KMS-11 (cell line): Measurements from ENCODE around the gene MAST4.

Experiments
- H2AFZ ChIP-seq: fragments of 200-600 bp; sonication (generic); 2 replicates; pipeline ENCODE4 v1.6.1; 2016; ENCODE audit warnings: antibody characterized with exemption, mixed run types, low read depth
- H3K27ac ChIP-seq: fragments of 200-600 bp; sonication (generic); 2 replicates; pipeline ENCODE4 v1.6.1; 2016; ENCODE audit warnings: mild to moderate bottlenecking, mixed run types
- H3K27me3 ChIP-seq: fragments of 200-600 bp; sonication (generic); 2 replicates; pipeline ENCODE4 v1.6.1; 2017; ENCODE audit warnings: mild to moderate bottlenecking, low read depth, mixed run types, moderate library complexity; ENCODE audit not compliant: insufficient read depth
- H3K36me3 ChIP-seq: fragments of 200-600 bp; sonication (generic); 2 replicates; pipeline ENCODE4 v1.6.1; 2017; ENCODE audit warnings: mild to moderate bottlenecking, mixed run types; ENCODE audit not compliant: insufficient read depth
- H3K4me1 ChIP-seq: fragments of 200-600 bp; sonication (generic); 2 replicates; pipeline ENCODE4 v1.6.1; 2016; ENCODE audit warnings: mild to moderate bottlenecking, low read depth, mixed run types; ENCODE audit not compliant: poor library complexity, severe bottlenecking
- H3K4me2 ChIP-seq: fragments of 200-600 bp; sonication (generic); 2 replicates; pipeline ENCODE4 v1.7.0; 2016; ENCODE audit warnings: mild to moderate bottlenecking, mixed run types
- H3K4me3 ChIP-seq: fragments of 200-600 bp; sonication (generic); IDR thresholded peaks from 2 replicates; pipeline ENCODE4 v1.6.1; 2017; ENCODE audit warnings: low read depth, low read length, mixed read lengths; ENCODE audit not compliant: insufficient read depth
- H3K79me2 ChIP-seq: fragments of 200-600 bp; sonication (generic); 2 replicates; pipeline ENCODE4 v1.6.1; 2016; ENCODE audit warnings: low read depth, mixed run types; ENCODE audit not compliant: insufficient read depth
- H3K9ac ChIP-seq: fragments of 200-600 bp; sonication (generic); 2 replicates; pipeline ENCODE4 v1.6.1; 2016; ENCODE audit warnings: mild to moderate bottlenecking, mixed run types
- H4K20me1 ChIP-seq: fragments of 200-600 bp; sonication (generic); 2 replicates; pipeline ENCODE4 v1.6.1; 2016; ENCODE audit warnings: mild to moderate bottlenecking, mixed run types; ENCODE audit not compliant: insufficient read depth
- TF ChIP-seq, protein P1 (sequence below): fragments of 200-600 bp; sonication (generic); conservative IDR thresholded peaks from 2 replicates; pipeline ENCODE4 v1.6.1; 2017; ENCODE audit warnings: low read depth, mild to moderate bottlenecking, antibody characterized with exemption, low read length, moderate library complexity, mixed read lengths

Gene MAST4

DNA sequence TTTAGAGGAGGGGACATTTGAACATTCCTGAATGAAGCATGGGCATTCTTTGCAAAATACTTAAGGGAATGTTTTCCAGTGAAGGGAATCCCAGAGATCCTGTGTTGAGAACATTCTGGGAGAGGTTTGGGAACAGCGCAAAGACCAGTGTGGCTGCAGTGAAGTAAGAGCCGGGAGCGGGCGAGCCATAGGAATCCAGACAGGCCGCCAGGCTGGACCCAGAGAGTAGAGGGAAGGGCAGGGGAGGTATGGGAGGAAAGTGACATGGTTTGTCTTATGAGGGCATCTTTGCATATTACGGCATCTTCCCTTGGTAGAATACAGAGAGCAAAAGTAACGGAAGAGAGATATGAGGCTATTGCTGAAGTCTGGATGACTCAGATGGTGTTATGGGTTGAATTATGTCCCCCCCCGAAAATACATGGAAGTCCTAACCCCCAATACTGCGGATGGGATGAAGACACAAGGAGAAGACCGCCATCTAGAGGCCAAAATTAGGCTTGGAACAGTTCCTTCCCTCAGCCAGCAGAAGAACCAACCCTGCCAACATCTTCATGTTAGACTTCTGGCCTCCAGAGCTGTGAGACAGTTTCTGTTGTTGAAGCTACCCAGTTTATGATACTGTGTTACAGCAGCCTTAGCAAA, 268.2 kb downstream of the MAST4 start:
- Histone ChIP-seq H3K4me1 (peaks cover 11% of the 10 kb centered on the region), H3K4me2 (no peak overlapping the region), H4K20me1 (no peaks in the 10 kb centered on the region), H3K36me3 (no peaks in the 10 kb centered on the region), H2AFZ (no peak overlapping the region), H3K79me2 (no peaks in the 10 kb centered on the region), H3K9ac (no peak overlapping the region), H3K27ac (no peak overlapping the region), H3K4me3 (no peak overlapping the region), H3K27me3 (no peaks in the 10 kb centered on the region)
- TF ChIP-seq, protein P1, sequence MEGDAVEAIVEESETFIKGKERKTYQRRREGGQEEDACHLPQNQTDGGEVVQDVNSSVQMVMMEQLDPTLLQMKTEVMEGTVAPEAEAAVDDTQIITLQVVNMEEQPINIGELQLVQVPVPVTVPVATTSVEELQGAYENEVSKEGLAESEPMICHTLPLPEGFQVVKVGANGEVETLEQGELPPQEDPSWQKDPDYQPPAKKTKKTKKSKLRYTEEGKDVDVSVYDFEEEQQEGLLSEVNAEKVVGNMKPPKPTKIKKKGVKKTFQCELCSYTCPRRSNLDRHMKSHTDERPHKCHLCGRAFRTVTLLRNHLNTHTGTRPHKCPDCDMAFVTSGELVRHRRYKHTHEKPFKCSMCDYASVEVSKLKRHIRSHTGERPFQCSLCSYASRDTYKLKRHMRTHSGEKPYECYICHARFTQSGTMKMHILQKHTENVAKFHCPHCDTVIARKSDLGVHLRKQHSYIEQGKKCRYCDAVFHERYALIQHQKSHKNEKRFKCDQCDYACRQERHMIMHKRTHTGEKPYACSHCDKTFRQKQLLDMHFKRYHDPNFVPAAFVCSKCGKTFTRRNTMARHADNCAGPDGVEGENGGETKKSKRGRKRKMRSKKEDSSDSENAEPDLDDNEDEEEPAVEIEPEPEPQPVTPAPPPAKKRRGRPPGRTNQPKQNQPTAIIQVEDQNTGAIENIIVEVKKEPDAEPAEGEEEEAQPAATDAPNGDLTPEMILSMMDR, result peak; percentile 94

DNA sequence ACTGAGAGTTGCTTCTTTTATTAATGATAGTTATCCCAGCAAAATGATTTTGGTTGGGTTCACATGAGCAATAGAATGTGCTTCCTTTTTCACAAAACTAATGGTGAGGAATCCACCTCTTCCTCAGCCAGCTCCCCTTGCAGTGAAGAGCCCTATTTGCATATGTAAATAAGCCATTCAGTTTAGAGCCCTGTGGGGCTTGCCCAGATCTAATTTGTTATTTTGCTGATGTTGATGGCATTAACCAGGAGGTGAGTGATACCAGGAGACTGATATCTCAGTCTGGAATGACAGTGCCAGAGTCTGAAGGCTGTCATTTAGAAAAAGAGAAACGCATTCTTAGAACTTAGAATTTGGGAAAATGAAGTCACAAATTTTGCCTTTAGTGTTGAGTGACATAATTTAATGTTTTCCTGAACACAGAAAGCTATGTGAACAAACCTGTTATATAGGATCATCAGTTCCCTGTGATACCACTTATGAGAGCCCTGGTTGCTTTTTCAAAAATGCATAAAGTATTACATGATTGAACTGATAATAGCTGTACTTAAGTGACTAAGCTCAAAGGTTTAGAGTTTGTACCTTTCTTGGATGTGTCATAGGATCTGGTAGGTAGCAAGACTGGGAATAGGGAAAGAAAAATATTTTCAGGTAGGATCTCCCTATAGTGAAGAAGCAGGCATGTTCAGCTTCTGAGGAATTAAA, 271.6 kb downstream of the MAST4 start:
- H3K4me1 ChIP-seq, result peaks cover 11% of the 10 kb centered on the region
- H4K20me1 ChIP-seq, result no peaks in the 10 kb centered on the region
- H2AFZ ChIP-seq, result no peak overlapping the region
- no peak overlapping the region for H3K9ac ChIP-seq
- no peaks in the 10 kb centered on the region for H3K27me3 ChIP-seq
- TF ChIP-seq, protein P1, result no peak
- no peaks in the 10 kb centered on the region for H3K36me3 ChIP-seq
- no peak overlapping the region for H3K27ac ChIP-seq
- H3K4me2 ChIP-seq, result no peak overlapping the region
- no peak overlapping the region for H3K4me3 ChIP-seq
- H3K79me2 ChIP-seq, result no peaks in the 10 kb centered on the region

DNA sequence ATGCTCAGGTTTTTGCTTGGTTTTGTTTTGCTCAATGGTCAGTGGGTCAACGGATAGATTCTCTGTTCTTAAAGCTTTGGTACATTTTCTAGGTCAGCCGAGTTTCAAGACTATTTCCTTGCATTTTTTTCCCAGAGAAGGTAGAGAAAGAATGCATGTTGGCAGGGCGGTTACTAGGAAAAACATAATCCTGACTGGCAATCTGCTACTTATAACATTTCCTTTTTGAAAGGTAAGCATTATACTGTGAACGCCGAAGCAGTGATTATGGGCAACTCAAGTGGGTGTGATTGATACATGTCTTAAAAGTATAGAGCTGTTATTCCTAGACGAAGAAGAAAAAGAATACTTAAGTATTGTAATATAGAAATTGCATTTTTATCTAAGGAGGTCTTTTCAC, 273.2 kb downstream of the MAST4 start:
- no peaks in the 10 kb centered on the region for H3K27me3 ChIP-seq
- H3K79me2 ChIP-seq, result no peaks in the 10 kb centered on the region
- no peak overlapping the region for H2AFZ ChIP-seq
- no peaks in the 10 kb centered on the region for H4K20me1 ChIP-seq
- H3K4me1 ChIP-seq, result peaks cover under 1% of the 10 kb centered on the region
- H3K27ac ChIP-seq, result no peak overlapping the region
- H3K4me2 ChIP-seq, result no peak overlapping the region
- H3K9ac ChIP-seq, result no peak overlapping the region
- TF ChIP-seq, protein P1, result no peak
- H3K36me3 ChIP-seq, result no peaks in the 10 kb centered on the region
- H3K4me3 ChIP-seq, result no peak overlapping the region

DNA sequence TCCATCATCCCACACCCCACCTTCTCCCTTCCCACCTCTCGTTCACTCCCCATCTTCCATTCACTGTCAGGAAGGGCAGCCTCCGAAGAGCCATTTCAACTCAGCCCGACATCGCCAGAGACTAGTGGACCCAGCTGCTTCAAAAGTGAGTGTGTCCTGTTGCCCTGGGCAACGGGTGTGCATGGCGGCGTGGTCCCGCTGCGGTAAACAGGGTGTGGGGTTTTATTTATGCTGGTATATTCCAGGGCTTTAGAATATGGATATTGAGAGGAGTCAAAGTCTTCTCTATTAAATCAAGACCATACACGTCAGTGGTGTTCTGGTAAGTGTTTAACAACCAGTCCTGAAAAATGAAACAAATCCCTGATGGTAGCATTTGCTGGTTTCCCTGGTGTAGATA, 274.5 kb downstream of the MAST4 start:
- H3K27me3 ChIP-seq, result no peaks in the 10 kb centered on the region
- H3K4me1 ChIP-seq, result no peaks in the 10 kb centered on the region
- no peak overlapping the region for H3K4me2 ChIP-seq
- H4K20me1 ChIP-seq, result no peaks in the 10 kb centered on the region
- no peak overlapping the region for H3K4me3 ChIP-seq
- TF ChIP-seq, protein P1, result no peak
- H2AFZ ChIP-seq, result no peak overlapping the region
- H3K27ac ChIP-seq, result no peak overlapping the region
- no peak overlapping the region for H3K9ac ChIP-seq
- no peaks in the 10 kb centered on the region for H3K36me3 ChIP-seq
- H3K79me2 ChIP-seq, result no peaks in the 10 kb centered on the region
